GM21423 (cell line): ENCODE measurements around the gene ASTN1.
"Not testable (repeated sequence)": the region's sequence is repeated elsewhere in the genome, so short reads cannot be mapped to it uniquely, and the experiment has no call there.

Experiments
- ATAC-seq: cut with Tn5 transposase; IDR thresholded peaks from one replicate; pipeline ENCODE4 v1.9.1; 2021; ENCODE audit warnings: mild to moderate bottlenecking, moderate library complexity; ENCODE audit not compliant: unreplicated experiment

Gene ASTN1

DNA sequence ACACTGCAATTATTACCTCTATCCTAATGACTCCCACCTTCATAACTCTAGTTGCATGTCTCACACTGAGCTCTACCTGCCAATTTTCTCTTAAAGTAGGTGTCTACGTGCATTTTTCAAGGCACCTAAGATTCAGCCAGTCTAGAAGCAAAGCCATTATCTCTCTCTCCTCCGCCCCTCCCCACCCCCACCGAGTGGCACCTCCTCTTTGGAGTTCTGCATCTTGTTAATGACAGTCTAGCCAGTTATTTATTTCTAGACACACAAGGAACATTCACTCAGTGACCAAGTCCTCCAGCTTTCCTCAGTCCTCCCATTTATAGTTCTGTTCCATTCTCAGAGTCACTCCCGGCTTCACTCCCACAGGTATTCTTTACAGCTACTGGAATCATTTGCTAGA is 47.6 kb downstream of the ASTN1 start:
- ATAC-seq, result no peak

- ATAC-seq, result no peak
Measured at GRCh38 chr1:177106614-177107365, 57.7 kb downstream of the ASTN1 start.

DNA sequence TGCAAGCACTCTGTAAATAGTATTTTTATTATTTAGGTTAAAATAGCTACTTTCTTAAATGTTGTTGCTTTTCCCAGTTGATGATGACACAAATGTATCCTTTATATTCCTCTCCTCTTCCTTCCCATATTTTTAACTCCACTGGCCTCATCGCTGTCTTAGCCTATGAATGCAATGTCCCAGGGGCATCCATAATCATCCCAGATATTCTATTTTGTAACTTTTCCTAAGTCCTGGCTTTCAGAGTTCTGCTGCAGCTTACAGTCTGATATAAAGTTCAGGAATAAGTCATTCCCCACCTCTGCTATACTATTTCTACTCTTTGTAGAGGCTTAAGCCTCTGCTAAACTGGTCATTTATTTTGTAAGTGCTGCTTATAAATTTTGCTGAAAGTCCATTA is 58.3 kb downstream of the ASTN1 start:
- ATAC-seq, result no peak

DNA sequence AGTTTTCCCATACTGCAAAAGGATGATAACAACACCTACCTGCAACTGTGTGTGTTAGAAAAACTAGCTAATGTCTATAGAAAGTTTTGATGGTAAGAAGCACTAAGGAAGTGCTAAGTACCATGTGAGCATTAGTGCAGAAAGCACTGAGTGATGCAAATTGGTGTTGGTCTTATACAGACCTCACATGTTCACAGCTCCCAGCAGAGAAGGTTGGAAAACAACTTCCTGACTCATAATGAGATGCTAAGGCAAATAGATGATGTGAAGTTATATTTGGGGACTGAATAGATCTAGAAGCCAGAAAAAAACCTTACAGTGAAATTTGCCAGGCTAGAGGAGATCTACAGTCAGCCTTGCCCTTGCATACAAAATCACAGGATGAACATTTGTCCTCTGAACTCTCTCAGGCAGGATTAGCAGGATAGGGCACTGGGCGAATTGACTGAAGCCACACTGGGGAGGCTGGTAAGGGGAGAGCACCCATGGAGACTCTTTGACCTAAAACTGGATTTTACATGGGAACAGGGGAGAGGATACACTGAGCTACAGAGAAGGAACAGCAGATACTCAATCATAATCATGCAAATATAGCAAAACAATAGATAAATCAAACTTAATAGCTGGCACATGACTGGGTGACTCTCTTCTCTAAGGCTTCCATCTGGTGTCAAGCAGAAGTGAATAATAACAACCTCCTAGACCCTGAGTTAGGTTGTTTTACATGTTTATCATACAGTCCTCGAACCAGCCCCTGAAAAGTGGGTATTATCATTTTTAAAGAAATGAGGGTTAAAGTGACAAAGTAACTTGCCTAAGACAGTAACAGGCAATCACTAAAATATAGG is 61.3 kb downstream of the ASTN1 start:
- no peak for ATAC-seq

- ATAC-seq, result no peak
Measured at GRCh38 chr1:177092001-177092400, 72.5 kb downstream of the ASTN1 start.

DNA sequence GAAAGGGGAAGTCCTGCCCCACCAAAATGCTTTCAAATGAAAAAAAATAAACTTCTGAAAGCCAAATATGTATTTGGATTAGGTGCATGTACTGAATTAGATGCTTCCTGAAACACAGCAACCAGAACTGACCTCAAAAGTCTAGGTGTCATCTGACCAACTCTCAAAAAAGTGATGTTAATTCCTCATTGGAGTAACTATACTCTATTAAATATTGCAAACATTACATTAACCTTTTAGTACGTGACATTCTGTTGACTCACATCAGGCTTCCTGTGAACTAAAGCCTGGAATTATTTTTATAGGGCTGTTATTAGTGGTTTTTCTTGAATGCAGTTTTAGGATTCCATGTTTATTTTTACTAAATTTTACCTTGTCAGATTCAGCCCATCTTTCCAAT is 73.5 kb downstream of the ASTN1 start:
- ATAC-seq, result no peak

DNA sequence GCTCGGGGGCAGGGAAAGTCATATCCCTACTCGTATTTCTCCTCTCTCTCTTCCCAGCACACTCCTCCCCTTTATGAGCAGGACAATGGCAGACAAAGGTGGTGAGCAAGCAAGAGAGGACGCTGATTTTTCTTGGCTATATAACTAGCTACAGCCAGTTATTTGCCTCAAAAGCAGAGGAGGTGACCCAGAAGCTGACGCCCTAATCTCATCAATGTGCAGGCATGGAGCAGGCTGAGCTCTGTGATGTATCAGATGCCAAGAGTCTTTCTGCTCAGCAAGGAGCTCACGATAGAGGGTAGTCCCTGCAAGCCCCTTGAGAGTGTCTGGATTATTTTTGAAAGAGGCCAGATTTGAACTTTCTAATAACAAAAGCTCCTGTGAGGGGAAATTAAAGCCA is 75.5 kb downstream of the ASTN1 start:
- ATAC-seq, result no peak

DNA sequence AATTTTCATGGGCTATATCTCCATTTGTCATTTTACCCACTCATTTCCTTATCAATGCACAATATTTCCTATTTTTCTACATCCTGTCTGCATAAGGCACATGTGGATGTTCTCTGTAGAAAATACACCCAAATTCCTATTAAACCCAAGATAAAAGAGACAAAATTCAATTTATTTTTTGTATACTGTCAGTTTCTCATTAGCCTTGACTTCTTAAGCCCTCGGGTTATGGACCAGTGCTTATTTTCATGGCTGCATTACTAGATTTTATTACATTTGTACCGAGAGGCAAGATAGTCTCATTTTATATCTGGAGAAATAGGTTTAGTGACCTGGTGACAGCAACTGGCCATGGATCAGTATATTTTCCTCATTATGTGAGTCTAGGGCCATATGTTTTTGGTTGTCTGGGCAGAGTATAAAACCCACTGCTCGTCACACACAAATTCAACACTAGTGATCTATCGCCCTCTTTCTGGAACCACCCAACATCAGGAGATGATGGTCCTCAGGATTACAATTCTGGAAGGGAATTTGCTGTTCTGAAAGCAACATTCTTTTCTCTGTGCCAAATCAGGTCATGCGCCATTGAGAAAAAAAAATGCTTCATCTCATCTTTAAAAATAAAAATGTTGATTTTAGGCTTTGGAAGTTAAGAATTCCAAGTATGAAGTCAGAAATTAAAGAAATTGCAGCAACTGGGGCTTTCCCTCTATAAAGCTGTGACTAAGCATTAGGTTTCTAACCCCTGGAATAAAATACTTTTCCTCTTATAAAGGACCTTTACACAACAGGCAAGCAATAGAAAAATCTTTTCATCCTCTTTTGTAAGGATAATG is 81.4 kb downstream of the ASTN1 start:
- ATAC-seq, result no peak

- no peak for ATAC-seq
Measured at GRCh38 chr1:177080564-177080963, 83.9 kb downstream of the ASTN1 start.

GRCh38 chr1:177077734-177078499 is 86.6 kb downstream of the ASTN1 start:
- ATAC-seq, result no peak

DNA sequence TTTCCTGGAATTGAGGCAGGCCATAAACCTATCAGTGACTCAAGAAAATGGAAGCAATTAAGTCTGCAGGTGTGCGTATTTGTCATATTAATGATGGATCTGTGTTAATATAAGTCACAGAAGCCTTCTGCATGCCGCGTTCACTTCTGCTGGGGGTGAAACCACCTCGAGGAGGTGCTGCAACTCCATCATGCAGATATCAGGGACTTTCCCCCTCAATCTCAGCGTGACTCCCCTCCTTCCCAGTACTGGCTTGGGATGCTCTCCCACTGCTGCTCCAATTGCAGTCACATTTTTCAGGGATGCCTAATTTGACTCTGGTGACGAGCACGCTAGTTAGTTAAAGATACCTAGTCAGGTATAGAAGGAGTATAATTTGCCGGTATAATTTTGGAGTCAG is 87.5 kb downstream of the ASTN1 start:
- no peak for ATAC-seq

GRCh38 chr1:177074811-177075210 is 89.7 kb downstream of the ASTN1 start:
- ATAC-seq, result not testable (repeated sequence)

GRCh38 chr1:177069490-177069889 is 95.0 kb downstream of the ASTN1 start:
- no peak for ATAC-seq

- no peak for ATAC-seq
Measured at GRCh38 chr1:177067752-177068410, 96.6 kb downstream of the ASTN1 start.

DNA sequence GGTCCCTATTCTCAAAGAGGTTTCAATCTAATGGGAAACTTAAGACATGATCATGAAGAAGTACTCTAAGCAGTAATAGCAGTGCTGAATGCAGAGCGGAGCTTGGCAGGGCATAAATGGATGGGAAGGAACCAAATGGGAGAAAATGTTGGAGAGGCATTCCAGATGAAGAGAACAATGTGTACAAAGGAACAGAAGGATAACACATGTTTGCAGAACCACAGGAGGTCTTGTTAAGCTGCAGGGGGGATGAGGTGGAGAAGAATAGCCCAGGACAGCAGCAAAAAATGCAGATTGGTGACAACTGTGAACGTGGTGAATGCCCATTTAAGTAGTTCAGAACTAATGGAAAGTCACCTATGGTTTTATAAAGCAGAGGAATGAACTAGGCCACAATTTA is 99.1 kb downstream of the ASTN1 start:
- no peak for ATAC-seq

GRCh38 chr1:177063648-177064047 is 100.9 kb downstream of the ASTN1 start:
- ATAC-seq, result no peak

- no peak for ATAC-seq
Measured at GRCh38 chr1:177054542-177054941, 110.0 kb downstream of the ASTN1 start.

- ATAC-seq, result no peak
Measured at GRCh38 chr1:177053648-177054047, 110.9 kb downstream of the ASTN1 start.

DNA sequence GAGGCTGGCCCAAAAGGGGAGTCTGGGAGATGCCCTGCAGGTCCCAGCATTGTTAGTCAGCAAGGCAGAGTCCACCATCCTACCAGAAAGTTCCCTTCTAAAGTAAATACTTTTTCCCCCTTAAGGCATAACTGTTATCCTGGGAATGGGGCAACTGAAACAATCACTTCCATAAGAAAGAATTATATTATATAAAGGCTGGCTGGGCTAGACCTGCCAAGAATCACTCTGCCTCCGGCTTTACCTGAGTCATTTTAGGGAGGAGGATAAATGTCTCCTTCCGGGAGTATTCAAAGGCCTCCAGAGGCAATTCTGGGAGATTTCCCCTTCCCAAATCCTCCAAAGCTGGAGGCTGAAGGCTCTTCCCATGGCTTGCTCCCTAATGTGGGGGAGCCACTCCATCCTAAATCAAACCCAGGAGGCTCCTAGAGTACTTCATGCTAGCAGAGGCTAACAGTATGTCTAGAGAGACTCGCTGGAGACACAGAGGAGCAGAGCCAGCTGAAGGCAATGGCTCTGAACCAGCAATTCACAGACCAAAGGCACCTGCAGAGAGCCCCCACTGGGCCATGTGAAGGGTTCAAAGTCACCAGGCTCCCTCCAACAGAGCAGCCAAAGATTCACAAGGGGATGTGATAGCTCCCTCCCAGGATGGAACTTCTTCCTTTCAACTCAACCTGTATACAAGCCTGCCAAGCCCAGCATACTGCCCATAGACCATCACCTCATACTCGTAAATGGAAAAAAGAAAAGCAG is 116.0 kb downstream of the ASTN1 start:
- ATAC-seq, result no peak
